HEK293 (cell line): ENCODE results near the gene ZNF316.

ENCODE experiments used
- BCL11A ChIP-seq: fragments of 450-650 bp; formaldehyde crosslinking; IDR thresholded peaks from 2 replicates; pipeline ENCODE4 v1.5.1; 2016; ENCODE audit warnings: low read depth, missing biosample characterization, missing genetic modification characterization
- REST ChIP-seq: fragments of 450-650 bp; formaldehyde crosslinking; IDR thresholded peaks from 2 replicates; pipeline ENCODE4 v1.5.1; 2016; ENCODE audit warnings: missing biosample characterization, missing genetic modification characterization
- ZFP3 ChIP-seq: fragments of 450-650 bp; formaldehyde crosslinking; IDR thresholded peaks from 2 replicates; pipeline ENCODE4 v1.5.1; 2016; ENCODE audit warnings: low read depth, missing biosample characterization, missing genetic modification characterization
- ZNF10 ChIP-seq: fragments of 450-650 bp; formaldehyde crosslinking; IDR thresholded peaks from 2 replicates; pipeline ENCODE4 v1.5.1; 2017; ENCODE audit warnings: missing biosample characterization, missing genetic modification characterization
- ZNF488 ChIP-seq: fragments of 450-650 bp; formaldehyde crosslinking; IDR thresholded peaks from 2 replicates; pipeline ENCODE4 v1.5.1; 2016; ENCODE audit warnings: missing biosample characterization, missing genetic modification characterization
- ZNF561 ChIP-seq: fragments of 450-650 bp; IDR thresholded peaks from 2 replicates; pipeline ENCODE4 v1.5.1; 2018; ENCODE audit warnings: missing biosample characterization, missing genetic modification characterization, borderline replicate concordance
- ZNF785 ChIP-seq: fragments of 450-650 bp; formaldehyde crosslinking; IDR thresholded peaks from 2 replicates; pipeline ENCODE4 v1.5.1; 2016; ENCODE audit warnings: missing biosample characterization, missing genetic modification characterization
- TF ChIP-seq, protein P1 (sequence below): fragments of 450-650 bp; formaldehyde crosslinking; IDR thresholded peaks from 2 replicates; pipeline ENCODE4 v1.5.1; 2016; ENCODE audit warnings: missing biosample characterization, missing genetic modification characterization
- TF ChIP-seq, protein P2 (sequence below): fragments of 450-650 bp; formaldehyde crosslinking; IDR thresholded peaks from 2 replicates; pipeline ENCODE4 v1.5.1; 2016; ENCODE audit warnings: missing biosample characterization, missing genetic modification characterization
- TF ChIP-seq, protein P3 (sequence below): fragments of 450-650 bp; formaldehyde crosslinking; conservative IDR thresholded peaks from 2 replicates; pipeline ENCODE4 v1.5.1; 2016; ENCODE audit warnings: low read depth, missing biosample characterization, missing genetic modification characterization
- TF ChIP-seq, protein P4 (sequence below): sonication (generic); formaldehyde crosslinking; IDR thresholded peaks from 2 replicates; pipeline ENCODE4 v1.8.1; 2022; ENCODE audit warnings: mild to moderate bottlenecking, moderate library complexity, missing genetic modification reagents

- TF ChIP-seq, protein P1, sequence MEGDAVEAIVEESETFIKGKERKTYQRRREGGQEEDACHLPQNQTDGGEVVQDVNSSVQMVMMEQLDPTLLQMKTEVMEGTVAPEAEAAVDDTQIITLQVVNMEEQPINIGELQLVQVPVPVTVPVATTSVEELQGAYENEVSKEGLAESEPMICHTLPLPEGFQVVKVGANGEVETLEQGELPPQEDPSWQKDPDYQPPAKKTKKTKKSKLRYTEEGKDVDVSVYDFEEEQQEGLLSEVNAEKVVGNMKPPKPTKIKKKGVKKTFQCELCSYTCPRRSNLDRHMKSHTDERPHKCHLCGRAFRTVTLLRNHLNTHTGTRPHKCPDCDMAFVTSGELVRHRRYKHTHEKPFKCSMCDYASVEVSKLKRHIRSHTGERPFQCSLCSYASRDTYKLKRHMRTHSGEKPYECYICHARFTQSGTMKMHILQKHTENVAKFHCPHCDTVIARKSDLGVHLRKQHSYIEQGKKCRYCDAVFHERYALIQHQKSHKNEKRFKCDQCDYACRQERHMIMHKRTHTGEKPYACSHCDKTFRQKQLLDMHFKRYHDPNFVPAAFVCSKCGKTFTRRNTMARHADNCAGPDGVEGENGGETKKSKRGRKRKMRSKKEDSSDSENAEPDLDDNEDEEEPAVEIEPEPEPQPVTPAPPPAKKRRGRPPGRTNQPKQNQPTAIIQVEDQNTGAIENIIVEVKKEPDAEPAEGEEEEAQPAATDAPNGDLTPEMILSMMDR, result no peak
- TF ChIP-seq ZNF561 (tag by site-specific recombination) (no peak), ZNF785 (tag by site-specific recombination) (no peak), ZFP3 (tag by site-specific recombination) (no peak), ZNF10 (no peak), REST (tag by site-specific recombination) (no peak), BCL11A (tag by site-specific recombination) (no peak), ZNF488 (no peak)
- TF ChIP-seq, protein P2, sequence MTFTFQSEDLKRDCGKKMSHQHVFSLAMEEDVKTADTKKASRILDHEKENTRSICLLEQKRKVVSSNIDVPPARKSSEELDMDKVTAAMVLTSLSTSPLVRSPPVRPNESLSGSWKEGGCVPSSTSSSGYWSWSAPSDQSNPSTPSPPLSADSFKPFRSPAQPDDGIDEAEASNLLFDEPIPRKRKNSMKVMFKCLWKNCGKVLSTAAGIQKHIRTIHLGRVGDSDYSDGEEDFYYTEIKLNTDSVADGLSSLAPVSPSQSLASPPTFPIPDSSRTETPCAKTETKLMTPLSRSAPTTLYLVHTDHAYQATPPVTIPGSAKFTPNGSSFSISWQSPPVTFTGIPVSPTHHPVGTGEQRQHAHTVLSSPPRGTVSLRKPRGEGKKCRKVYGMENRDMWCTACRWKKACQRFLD (tag by site-specific recombination), result no peak
- TF ChIP-seq, protein P3, sequence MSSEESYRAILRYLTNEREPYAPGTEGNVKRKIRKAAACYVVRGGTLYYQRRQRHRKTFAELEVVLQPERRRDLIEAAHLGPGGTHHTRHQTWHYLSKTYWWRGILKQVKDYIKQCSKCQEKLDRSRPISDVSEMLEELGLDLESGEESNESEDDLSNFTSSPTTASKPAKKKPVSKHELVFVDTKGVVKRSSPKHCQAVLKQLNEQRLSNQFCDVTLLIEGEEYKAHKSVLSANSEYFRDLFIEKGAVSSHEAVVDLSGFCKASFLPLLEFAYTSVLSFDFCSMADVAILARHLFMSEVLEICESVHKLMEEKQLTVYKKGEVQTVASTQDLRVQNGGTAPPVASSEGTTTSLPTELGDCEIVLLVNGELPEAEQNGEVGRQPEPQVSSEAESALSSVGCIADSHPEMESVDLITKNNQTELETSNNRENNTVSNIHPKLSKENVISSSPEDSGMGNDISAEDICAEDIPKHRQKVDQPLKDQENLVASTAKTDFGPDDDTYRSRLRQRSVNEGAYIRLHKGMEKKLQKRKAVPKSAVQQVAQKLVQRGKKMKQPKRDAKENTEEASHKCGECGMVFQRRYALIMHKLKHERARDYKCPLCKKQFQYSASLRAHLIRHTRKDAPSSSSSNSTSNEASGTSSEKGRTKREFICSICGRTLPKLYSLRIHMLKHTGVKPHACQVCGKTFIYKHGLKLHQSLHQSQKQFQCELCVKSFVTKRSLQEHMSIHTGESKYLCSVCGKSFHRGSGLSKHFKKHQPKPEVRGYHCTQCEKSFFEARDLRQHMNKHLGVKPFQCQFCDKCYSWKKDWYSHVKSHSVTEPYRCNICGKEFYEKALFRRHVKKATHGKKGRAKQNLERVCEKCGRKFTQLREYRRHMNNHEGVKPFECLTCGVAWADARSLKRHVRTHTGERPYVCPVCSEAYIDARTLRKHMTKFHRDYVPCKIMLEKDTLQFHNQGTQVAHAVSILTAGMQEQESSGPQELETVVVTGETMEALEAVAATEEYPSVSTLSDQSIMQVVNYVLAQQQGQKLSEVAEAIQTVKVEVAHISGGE (tag by site-specific recombination), result no peak
- TF ChIP-seq, protein P4, sequence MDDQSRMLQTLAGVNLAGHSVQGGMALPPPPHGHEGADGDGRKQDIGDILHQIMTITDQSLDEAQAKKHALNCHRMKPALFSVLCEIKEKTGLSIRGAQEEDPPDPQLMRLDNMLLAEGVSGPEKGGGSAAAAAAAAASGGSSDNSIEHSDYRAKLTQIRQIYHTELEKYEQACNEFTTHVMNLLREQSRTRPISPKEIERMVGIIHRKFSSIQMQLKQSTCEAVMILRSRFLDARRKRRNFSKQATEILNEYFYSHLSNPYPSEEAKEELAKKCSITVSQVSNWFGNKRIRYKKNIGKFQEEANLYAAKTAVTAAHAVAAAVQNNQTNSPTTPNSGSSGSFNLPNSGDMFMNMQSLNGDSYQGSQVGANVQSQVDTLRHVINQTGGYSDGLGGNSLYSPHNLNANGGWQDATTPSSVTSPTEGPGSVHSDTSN (CRISPR knock-in tag), result no peak
Measured at GRCh38 chr7:6624246-6624611, 12.9 kb upstream of the ZNF316 start.
